ENCODE measurements around the gene TSC22D3.
A peak's percentile ranks its signal among the peaks of the same experiment; 100 is the strongest.
"Not testable (repeated sequence)": the region's sequence is repeated elsewhere in the genome, so short reads cannot be mapped to it uniquely, and the experiment has no call there.

The TSC22D3 gene

DNA sequence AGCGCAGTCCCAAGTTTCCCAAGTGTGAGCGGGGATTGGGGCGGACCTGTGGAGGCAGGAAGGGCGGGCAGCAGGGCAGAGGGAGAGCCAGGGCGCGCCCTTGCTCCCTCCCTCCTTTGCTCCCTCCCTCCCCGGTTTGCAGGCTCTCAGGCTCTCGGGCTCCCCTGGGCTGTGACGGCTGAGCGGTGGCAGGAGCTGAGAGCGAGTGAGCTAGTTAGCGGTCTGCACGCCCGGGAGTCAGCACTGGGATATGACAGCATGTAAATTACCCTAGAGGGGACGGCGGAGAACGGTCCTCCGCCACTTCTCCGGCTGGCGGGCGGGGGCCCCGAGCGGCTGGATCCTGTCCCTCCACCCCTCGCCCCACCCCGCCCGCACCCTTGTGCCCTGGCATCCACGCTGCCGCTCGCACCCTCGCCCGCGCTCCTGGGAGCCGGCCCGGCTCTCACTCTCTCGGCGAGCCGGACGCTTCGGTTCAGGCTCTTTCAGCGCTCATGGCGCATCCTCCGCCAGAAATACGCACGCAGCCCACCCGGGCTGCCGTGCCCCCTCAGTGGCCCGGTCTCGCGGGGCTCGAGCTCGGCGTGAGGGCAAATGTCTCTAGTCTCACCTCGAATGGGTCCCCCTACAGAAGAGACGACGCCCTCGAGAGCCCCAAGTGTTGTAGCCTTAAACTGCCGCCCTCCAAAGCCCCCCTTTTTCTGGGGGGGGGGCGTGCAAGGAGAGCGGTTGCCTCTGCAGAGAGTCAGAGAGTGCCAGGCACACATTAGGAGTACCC is at the start of gene TSC22D3:
TSS of gene TSC22D3 (minus strand) at position 54 of the 778 bp plus-strand sequence. CDS start 368 bp downstream, outside the sequence.
- DNase-seq (ENCODE audit: low read depth), result peak; percentile 74

DNA sequence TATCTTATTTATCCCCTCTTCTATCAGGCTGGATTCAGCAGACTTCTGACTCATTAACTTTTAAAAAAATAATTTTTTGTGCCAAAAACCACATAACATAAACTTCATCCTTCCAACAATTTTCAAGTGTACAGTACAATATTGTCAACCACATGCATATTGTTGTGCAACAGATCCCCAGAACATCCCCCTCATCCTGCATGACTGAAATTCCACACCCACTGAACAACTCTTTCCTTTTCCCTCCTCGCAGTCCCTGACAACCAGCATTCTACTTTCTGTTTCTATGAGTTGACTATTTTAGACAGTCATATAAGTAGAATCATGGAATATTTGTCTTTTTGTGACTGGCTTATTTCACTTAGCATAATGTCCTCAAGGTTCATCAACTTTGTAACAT is 47.9 kb upstream of the TSC22D3 start:
- DNase-seq (ENCODE audit: low read depth), result peak; percentile 50

- DNase-seq (ENCODE audit: low read depth), result no peak
Observed at GRCh38 chrX:107823042-107823441, 47.5 kb upstream of the TSC22D3 start.

- no peak for DNase-seq (ENCODE audit: low read depth)
Observed at GRCh38 chrX:107818900-107819521, 43.4 kb upstream of the TSC22D3 start.

DNA sequence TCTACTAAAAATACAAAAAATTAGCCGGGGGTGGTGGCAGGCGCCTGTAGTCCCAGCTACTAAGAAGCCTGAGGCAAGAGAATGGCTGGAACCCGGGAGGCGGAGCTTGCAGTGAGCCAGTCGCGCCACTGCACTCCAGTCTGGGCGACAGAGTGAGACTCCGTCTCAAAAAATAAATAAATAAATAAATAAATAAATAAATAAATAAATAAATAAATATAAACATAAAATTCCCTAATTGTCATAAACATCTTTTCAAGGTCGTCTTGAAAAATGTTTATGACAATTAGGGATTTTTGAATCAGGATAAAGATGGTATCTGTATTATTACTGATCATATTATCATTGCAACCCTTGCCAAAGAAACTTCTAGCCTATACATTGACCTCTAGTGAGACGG is 34.5 kb upstream of the TSC22D3 start:
- DNase-seq (ENCODE audit: low read depth), result not testable (repeated sequence)

- no peak for DNase-seq (ENCODE audit: low read depth)
Observed at GRCh38 chrX:107805179-107805578, 29.6 kb upstream of the TSC22D3 start.

GRCh38 chrX:107804427-107804826 is 28.8 kb upstream of the TSC22D3 start:
- DNase-seq (ENCODE audit: low read depth), result no peak

DNA sequence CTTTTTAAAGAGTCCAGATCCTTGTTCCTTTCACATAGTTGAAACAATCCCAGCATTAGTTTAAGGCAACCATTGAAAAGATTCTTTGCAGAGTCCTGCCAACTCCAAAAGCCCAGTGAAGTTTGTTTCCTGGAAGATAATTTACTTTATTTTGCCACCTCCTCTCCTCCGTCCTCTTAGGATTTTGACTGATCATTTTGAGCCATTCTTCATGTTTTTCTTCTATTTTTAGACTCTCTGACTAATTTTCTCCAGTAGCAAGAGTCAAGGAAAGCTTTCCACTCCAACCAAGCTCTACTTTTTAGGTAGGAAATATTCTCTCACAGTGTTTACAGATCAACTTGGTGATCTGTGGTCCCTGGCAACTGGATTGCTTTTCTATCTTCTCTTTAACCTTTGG is 12.2 kb upstream of the TSC22D3 start:
- no peak for DNase-seq (ENCODE audit: low read depth)

- no peak for DNase-seq (ENCODE audit: low read depth)
Observed at GRCh38 chrX:107780525-107780924, 4.9 kb upstream of the TSC22D3 start.

GRCh38 chrX:107777536-107777832 is 1.9 kb upstream of the TSC22D3 start, which contains the start of gene NCBP2L:
Gene NCBP2L (plus strand): TSS chrX:107777733. CDS start chrX:107794221, 16,488 bp downstream.
- no peak for DNase-seq (ENCODE audit: low read depth)

DNA sequence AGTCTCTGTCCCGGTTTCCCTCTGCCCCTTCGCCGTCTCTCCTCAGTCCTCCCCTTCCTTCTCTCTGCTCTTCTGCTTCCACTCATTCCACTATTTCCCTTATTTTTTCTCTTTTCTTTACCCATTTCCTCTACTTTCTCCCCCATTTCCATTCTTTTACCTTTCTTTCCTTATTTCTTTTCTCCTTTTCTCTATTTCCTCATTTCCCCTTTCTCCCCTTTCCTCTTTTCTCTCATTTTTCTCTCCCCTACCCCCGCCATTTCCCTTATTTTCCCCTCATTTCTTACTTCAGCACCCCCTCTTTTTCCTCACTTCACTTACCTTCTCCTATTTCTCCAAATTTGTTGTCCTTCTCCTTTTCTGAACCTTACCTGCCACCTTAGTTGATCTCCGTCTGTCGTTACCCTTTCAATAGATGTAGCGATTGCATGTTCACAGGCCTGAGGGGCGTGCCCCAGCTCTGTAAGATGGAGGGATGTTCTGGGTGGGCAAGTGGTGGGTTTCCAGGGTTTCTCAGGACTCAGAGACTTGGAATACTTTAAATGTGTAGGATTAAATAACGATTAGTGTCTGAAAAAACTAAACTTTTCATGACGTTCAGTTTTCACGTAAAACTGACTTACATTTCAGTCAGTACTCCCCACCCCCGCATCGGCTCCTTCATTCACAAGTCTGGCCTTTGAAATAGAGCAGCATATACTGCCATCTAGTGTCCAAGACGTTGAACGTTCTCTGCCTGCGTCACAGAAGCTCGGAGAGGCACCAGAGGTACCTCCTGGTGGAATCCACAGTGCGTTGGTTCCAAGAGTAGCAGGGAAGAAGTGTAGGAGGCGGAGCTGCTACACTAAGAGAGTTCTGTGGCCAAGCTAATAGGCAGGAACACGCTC is 1.3 kb upstream of the TSC22D3 start:
- DNase-seq (ENCODE audit: low read depth), result peak; percentile 86

DNA sequence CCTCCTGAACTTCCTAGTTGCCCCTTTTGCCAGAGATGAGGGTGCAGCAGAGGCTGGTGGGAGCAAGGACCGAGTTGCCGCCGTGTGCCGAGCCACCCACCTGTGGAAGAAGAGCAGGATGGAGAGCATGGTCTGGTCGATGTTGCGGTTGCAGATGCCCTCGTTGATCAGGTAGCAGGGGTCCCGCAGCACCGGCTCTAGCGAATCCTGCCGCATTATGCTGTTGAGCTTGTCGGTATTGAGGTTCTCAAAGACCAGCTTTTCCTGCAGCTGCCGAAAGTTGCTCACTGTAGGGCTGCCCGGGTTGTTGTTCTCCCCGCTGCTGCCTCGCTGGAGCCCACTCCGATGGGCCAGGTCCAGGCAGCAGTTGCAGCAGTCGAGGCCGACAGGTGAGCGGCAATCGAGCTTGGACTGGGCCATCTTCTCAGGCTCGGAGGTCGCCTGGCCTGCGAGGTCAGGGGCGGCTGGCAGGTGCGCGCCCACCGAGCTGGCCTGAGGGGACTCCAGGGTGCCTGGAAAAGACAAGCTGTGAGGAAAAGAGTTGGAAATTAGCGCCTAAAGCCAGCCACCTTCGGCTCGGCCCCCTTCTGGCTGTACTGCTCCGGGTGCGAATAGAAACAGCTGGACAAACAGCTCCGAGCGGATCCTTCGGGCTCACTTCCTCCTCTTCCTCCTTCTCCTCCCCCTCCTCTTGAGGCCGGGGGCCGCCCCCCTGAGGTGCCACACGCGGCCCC is 420 bp downstream of the TSC22D3 start:
- DNase-seq (ENCODE audit: low read depth), result no peak

- no peak for DNase-seq (ENCODE audit: low read depth)
Observed at GRCh38 chrX:107773906-107774435, 1.6 kb downstream of the TSC22D3 start.

GRCh38 chrX:107773206-107773605 is 2.4 kb downstream of the TSC22D3 start:
- DNase-seq (ENCODE audit: low read depth), result no peak

DNA sequence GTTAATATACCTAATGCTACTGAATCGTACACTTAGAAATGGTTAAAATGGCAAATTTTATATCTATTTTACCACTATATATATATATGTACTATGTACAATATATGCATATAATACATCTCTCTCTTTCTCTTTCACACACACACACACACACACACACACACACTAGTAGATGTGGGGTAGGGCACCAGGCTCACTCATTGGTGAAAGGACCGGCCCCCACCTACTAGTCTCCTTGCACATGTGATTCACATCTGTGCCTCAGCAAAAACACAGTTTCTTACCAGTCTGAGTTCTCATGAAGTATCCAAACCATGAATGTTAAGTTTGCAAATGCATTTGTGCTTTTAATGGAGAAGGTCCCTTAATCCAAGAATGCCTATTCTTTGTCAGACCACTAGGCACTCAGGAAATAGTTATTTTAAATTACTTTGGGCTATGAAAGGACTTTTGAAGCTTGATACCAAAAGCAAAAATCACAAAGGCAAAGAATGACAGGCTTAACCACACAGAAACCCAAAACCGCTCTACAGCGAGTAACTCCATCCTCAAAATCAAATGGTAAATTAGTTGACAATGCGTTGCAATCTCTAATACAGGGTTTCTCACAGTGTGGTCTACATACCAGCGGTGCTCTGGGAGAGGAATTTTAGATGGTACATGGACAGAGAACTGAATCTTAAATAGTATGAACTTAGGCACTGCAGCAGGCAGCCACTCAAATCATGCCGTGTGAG is 5.8 kb downstream of the TSC22D3 start:
- DNase-seq (ENCODE audit: low read depth), result no peak

DNA sequence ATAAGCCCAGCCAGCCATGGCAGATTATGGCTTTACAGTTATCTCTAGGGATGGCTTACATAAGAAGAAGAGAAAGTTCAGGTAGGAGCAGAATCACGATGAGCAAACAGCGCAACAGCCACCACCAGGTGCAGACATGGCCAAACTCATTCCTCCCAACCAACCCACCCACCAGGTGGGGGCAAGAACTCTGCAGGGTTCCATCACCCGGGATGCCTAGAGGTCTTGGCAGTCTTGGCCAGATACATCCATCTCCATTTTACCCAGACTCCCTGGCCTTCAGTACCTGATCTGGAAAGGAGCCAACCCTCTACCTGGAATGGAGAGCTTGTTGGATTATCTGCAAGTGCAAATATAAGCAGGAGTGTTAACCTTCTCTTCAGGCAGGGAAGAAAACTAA is 7.5 kb downstream of the TSC22D3 start:
- DNase-seq (ENCODE audit: low read depth), result no peak

DNA sequence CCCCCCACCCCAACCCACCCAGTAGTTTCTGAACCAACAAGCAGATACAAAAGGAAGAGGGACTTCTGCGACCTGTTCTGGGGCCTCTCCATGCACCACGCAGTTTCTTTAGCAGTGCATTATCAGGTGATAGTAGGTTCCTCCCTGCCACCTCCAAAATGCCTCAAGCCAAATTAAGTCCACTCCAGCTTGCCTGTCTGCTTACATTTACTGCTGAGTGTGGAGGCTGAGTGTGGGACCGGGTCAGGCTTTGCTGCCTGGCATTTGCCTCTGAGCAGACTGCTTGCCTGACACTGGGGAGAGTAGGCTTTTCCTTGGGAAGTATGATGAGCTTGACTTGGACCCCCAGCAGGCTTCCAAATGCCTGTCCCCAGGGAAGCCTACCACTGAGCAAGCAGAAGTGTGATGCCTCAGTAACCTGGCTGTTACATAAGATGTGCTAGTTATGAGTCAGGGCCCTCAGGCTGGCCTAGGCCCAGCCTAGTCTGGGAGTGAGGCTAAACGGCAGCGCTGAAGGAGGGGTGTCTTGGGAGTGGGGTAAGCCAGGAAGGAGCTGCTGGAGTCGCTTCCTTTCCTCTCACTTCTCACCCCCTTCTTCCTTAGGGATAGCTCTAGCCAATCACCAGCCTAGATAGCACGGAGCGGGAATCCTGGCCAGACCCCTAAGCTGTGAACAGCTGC is 9.0 kb downstream of the TSC22D3 start:
- DNase-seq (ENCODE audit: low read depth), result peak; percentile 60

GRCh38 chrX:107764845-107765608 is 10.6 kb downstream of the TSC22D3 start:
- no peak for DNase-seq (ENCODE audit: low read depth)

DNA sequence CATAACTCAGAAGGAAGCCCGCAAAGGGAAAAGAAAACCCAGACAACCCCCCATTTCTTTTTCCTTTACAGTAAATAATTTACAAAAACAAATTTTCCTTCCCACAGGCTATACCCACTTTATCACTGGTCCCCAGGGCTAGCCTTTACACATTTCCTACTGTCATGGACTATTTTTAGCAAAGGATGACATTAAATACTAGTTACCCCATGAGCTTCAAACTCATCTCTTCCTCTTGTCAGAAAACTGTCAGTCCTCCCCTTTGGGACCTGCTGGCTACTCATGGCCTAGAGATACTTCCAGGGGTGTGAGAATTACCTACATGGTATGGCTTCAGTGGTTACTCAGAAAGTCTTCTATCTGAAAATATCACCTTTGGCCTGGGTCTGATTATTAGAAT is 11.9 kb downstream of the TSC22D3 start:
- DNase-seq (ENCODE audit: low read depth), result no peak
